ENCODE measurements around the gene ZNF488. TPM values are rescaled to one million over a fixed set of nuclear protein-coding genes. Genes with fewer than 3 reads are reported as not detected.
"Not testable (repeated sequence)": the region's sequence is repeated elsewhere in the genome, so short reads cannot be mapped to it uniquely, and the experiment has no call there.

ZNF488 gene
- total RNA-seq, 1 experiment from 2014 or later = 5.6 TPM

- Histone ChIP-seq H3K4me3 (ENCODE audit: low read depth, low read length) (no peak overlapping the region), H3K36me3 (ENCODE audit: control insufficient read depth, insufficient read depth, low read length) (no peaks in the 10 kb centered on the region), H3K9me3 (no peaks in the 10 kb centered on the region), H3K4me1 (peaks cover 7% of the 10 kb centered on the region), H3K27me3 (replicated peaks; ENCODE audit: control insufficient read depth, insufficient read depth, low read length) (no peaks in the 10 kb centered on the region)
- Mint-ChIP-seq H3K9me3 (ENCODE audit: unreplicated experiment) (no peaks in the 10 kb centered on the region), H3K27me3 (ENCODE audit: insufficient read depth, unreplicated experiment) (no peaks in the 10 kb centered on the region), H3K4me1 (ENCODE audit: low read depth, unreplicated experiment) (peaks cover 16% of the 10 kb centered on the region), H3K36me3 (ENCODE audit: insufficient read depth, unreplicated experiment) (no peaks in the 10 kb centered on the region), H3K4me3 (ENCODE audit: unreplicated experiment) (no peak overlapping the region), H3K27ac (ENCODE audit: unreplicated experiment) (no peak overlapping the region)
- TF ChIP-seq CTCF (IDR thresholded peaks at IDR 0.05; ENCODE audit: insufficient read depth in 1 of 2, low read depth in 1 of 2, low read length in 1 of 2, severe bottlenecking in 1 of 2, unreplicated experiment in 1 of 2) = no peak
- ChIA-PET POLR2A (no interaction called here), CTCF (no interaction called here)
- intact Hi-C loops (cut with micrococcal nuclease; ENCODE audit: unreplicated experiment) = no loop called here
- BruUV-seq (replicated peaks) = no TSS peak
- DNase-seq = peak in 1 of 2 experiments; percentile 34
Observed at GRCh38 chr10:47419421-47419820, 35.3 kb upstream of the ZNF488 start.

- H3K27me3 ChIP-seq (replicated peaks; ENCODE audit: control insufficient read depth, insufficient read depth, low read length) = no peaks in the 10 kb centered on the region
- ChIA-PET POLR2A (no interaction called here), CTCF (no interaction called here)
- H3K9me3 Mint-ChIP-seq (ENCODE audit: unreplicated experiment) = no peaks in the 10 kb centered on the region
- no peak for TF ChIP-seq CTCF (IDR thresholded peaks at IDR 0.05; ENCODE audit: insufficient read depth in 1 of 2, low read depth in 1 of 2, low read length in 1 of 2, severe bottlenecking in 1 of 2, unreplicated experiment in 1 of 2)
- H3K4me3 Mint-ChIP-seq (ENCODE audit: unreplicated experiment) = no peak overlapping the region
- no peaks in the 10 kb centered on the region for H3K36me3 Mint-ChIP-seq (ENCODE audit: insufficient read depth, unreplicated experiment)
- H3K9me3 ChIP-seq = no peaks in the 10 kb centered on the region
- H3K4me3 ChIP-seq (ENCODE audit: low read depth, low read length) = no peak overlapping the region
- no peak overlapping the region for H3K27ac Mint-ChIP-seq (ENCODE audit: unreplicated experiment)
- H3K4me1 ChIP-seq = peaks cover 9% of the 10 kb centered on the region
- H3K36me3 ChIP-seq (ENCODE audit: control insufficient read depth, insufficient read depth, low read length) = no peaks in the 10 kb centered on the region
- BruUV-seq (replicated peaks) = no TSS peak
- no peaks in the 10 kb centered on the region for H3K27me3 Mint-ChIP-seq (ENCODE audit: insufficient read depth, unreplicated experiment)
- H3K4me1 Mint-ChIP-seq (ENCODE audit: low read depth, unreplicated experiment) = peaks cover 16% of the 10 kb centered on the region
- no peak for DNase-seq
- intact Hi-C loops (cut with micrococcal nuclease; ENCODE audit: unreplicated experiment) = no loop called here
Observed at GRCh38 chr10:47418966-47419365, 34.9 kb upstream of the ZNF488 start.

- Mint-ChIP-seq H3K4me3 (ENCODE audit: unreplicated experiment) (no peak overlapping the region), H3K27ac (ENCODE audit: unreplicated experiment) (no peak overlapping the region), H3K27me3 (ENCODE audit: insufficient read depth, unreplicated experiment) (no peaks in the 10 kb centered on the region), H3K4me1 (ENCODE audit: low read depth, unreplicated experiment) (peaks cover 20% of the 10 kb centered on the region), H3K9me3 (ENCODE audit: unreplicated experiment) (no peaks in the 10 kb centered on the region), H3K36me3 (ENCODE audit: insufficient read depth, unreplicated experiment) (no peaks in the 10 kb centered on the region)
- no peak for DNase-seq
- Histone ChIP-seq H3K27me3 (replicated peaks; ENCODE audit: control insufficient read depth, insufficient read depth, low read length) (no peaks in the 10 kb centered on the region), H3K4me3 (ENCODE audit: low read depth, low read length) (no peak overlapping the region), H3K9me3 (no peaks in the 10 kb centered on the region), H3K36me3 (ENCODE audit: control insufficient read depth, insufficient read depth, low read length) (no peaks in the 10 kb centered on the region), H3K4me1 (peaks cover 15% of the 10 kb centered on the region)
- ChIA-PET POLR2A (no interaction called here), CTCF (no interaction called here)
- no peak for TF ChIP-seq CTCF (IDR thresholded peaks at IDR 0.05; ENCODE audit: insufficient read depth in 1 of 2, low read depth in 1 of 2, low read length in 1 of 2, severe bottlenecking in 1 of 2, unreplicated experiment in 1 of 2)
- intact Hi-C loops (cut with micrococcal nuclease; ENCODE audit: unreplicated experiment) = no loop called here
- no TSS peak for BruUV-seq (replicated peaks)
Observed at GRCh38 chr10:47418321-47418720, 34.2 kb upstream of the ZNF488 start.

- BruUV-seq (replicated peaks); H3K9me3 Mint-ChIP-seq (ENCODE audit: unreplicated experiment); H3K4me3 Mint-ChIP-seq (ENCODE audit: unreplicated experiment); DNase-seq; H3K36me3 Mint-ChIP-seq (ENCODE audit: insufficient read depth, unreplicated experiment); CTCF ChIA-PET; H3K27me3 ChIP-seq (replicated peaks; ENCODE audit: control insufficient read depth, insufficient read depth, low read length); H3K4me3 ChIP-seq (ENCODE audit: low read depth, low read length); H3K9me3 ChIP-seq; POLR2A ChIA-PET; intact Hi-C loops (cut with micrococcal nuclease; ENCODE audit: unreplicated experiment); H3K36me3 ChIP-seq (ENCODE audit: control insufficient read depth, insufficient read depth, low read length); H3K27ac Mint-ChIP-seq (ENCODE audit: unreplicated experiment); H3K27me3 Mint-ChIP-seq (ENCODE audit: insufficient read depth, unreplicated experiment): not testable (repeated sequence)
- H3K4me1 Mint-ChIP-seq (ENCODE audit: low read depth, unreplicated experiment) = peaks cover 24% of the 10 kb centered on the region
- H3K4me1 ChIP-seq = peaks cover 16% of the 10 kb centered on the region
Observed at GRCh38 chr10:47416305-47417218, 32.5 kb upstream of the ZNF488 start.

Measured in Caco-2 (cell line).